ENCODE data around the gene PYGB.

PYGB gene

DNA sequence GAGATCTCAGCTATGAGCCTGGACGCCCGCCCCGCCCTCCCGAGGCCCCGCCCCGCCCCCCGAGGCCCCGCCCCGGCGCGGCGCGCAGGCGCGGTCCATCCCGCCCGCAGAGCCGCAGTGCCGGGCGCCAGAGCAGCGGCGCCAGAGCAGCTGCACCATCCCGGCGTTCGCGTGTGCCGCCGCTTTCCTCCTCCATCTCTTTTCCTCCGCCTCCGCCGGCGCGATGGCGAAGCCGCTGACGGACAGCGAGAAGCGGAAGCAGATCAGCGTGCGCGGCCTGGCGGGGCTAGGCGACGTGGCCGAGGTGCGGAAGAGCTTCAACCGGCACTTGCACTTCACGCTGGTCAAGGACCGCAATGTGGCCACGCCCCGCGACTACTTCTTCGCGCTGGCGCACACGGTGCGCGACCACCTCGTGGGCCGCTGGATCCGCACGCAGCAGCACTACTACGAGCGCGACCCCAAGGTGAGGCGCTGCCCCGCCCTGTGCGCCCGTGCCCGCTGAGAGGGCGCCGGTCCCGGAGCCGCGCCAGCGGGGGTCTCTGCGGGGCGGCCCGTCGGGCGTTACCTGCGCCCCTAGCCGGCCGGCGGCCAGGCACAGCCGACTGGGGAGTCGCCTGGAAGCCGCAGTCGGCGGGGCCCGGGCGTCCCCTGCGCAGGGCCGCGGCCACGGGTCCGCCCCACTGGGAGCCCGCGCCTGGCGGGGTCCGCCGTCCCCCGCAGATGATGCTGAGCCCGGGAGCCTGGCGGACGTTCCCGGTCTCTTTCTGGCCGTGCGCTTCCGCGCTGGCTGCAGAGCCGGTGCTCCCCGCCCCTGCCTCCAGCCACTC lies at the start of gene PYGB:
Gene PYGB (plus strand): TSS at position 130 of the 830 bp plus-strand sequence. CDS start 94 bp downstream, at position 224.
- DNase-seq = peak; percentile 46

DNA sequence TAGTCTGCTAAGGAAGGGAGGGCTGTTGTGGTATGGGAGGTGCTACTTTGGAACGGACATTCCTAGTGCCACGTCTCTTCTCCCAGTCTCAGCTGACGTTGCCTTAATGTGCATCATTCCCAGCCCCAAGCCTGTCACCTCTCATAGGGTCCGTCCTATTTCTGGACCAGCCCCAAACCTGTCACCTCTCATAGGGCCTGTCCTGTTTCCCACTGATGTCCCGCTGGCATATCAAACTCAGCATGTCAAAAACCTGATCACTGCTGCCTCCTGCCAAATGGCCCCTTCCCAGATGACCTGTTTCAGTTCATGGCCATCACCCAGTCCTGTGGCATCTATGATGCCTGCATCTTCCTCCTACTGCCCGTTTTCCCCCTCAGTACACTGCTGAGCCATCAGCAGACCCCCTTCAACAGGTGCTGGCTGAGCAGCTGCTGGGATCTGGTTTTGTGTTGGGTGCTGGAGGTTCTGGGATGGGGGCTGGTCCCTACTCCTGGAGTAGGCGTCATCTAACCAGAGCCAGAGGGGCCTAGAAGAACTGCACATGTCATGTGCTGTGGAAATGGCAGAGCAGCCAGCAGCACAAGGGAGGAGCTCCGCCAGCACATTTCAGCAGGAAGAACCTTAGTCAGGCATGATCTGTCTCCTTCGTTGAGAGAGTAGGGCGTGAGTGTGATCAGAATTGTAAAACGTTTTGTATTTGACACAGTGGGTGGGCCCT lies 49.1 kb upstream of the PYGB start:
- no peak for DNase-seq

DNA sequence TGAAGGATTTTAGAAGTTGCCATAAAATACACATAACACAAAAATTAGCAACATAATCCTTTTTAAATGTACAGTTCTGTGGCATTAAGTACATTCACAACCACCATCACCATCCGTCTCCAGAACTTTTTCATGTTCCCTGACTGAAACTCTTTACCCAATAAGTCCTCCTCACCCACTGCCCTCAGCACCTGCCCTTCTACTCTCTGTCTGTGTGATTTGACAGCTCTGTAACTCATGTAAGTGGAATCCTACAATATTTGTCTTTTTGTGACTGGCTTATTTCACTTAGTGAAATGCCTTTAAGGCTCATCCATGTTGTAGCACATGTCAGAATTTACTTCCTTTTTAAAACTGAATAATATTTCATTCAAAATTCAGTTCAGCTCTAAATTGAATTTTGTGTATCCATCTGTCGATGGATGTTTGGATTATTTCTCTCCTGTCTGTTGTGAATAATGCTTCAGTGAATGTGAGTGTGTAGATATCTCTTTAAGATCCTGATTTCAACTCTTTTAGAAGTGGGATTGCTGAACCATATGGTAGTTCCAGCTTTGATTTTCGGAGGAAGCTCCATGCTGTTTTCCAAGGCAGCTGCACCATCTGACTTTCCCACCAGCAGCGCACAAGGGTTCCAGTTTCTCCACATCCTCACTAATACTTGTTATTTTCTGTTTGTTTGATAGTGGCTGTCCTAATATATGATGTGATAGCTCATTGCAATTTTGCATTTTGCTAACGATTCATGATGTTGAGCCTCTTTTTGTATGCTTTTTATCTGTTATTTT lies 48.2 kb upstream of the PYGB start:
- no peak for DNase-seq

DNA sequence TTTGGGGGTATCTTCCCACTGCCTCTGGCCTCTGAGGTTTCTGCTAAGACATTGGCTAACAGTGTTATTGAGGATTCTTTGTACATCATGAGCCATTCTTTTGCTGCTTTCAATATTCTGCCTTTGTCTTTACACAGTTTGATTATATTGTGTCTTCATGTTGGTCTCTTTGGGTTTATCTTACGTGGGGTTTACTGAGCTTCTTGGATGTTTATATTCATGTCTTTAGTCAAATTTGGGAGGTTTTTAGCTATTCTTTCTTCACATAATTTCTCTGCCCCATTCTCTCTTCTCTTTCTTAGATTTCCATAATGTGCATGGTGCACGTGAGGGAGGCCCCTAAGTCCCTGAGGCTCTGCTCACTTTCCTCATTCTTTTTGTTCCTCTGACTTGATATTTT lies 44.8 kb upstream of the PYGB start:
- DNase-seq = no peak

DNA sequence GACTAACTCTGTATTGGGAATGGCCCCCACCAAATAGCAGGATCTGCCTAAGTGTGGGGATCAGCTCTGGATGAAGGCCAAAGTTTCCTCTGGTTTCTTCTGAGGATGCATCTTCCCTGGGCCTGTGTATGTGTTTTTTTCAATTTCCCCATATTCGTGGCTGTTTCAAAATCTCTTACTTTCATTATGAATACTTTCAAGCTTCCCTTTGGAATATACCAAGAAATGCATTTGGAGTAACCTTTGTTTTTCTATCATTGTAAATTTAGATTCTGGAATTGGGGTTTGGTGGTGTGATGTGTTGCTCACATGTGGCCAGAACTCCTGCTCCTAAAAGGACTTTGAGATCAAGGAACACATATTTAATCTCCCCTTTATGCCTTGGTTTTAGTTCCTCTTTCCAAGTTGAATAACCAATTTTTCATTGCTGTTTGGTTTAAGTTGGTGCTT lies 44.0 kb upstream of the PYGB start:
- DNase-seq = no peak

DNA sequence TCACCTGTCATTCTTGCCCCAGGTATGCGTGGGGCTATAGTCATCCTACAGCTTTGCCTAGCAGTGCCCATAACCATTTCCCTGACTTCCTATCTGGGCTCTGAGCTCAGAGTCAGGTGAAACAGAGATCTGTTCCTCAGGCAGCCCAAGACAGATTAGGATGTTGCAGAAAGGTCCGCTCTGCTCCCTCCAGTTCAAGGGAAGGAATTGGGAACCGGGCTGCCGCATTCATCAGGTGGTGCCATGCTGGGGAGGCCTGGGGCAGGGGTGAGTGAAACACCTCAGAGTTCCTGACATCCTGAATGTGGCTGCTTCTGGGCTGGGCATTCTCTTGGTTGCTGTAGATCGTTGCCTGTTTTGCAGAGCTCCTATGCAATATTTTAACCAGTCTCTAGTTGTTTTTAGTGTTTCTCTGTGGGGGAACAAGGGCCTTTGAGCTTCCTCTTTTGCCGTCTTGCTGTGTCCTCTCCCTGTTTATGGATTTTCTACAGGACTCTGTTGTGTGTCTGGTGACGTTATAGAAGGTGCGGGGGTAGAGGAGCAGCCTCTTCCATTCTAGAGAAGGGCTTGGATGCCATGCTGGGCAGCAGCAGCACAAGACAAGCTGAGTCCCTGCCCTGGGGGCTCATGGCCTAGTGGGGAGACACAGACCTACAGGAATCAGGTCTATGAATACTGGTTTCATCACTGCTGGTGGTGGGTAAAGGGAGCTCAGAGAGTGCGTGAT lies 43.2 kb upstream of the PYGB start:
- no peak for DNase-seq

DNA sequence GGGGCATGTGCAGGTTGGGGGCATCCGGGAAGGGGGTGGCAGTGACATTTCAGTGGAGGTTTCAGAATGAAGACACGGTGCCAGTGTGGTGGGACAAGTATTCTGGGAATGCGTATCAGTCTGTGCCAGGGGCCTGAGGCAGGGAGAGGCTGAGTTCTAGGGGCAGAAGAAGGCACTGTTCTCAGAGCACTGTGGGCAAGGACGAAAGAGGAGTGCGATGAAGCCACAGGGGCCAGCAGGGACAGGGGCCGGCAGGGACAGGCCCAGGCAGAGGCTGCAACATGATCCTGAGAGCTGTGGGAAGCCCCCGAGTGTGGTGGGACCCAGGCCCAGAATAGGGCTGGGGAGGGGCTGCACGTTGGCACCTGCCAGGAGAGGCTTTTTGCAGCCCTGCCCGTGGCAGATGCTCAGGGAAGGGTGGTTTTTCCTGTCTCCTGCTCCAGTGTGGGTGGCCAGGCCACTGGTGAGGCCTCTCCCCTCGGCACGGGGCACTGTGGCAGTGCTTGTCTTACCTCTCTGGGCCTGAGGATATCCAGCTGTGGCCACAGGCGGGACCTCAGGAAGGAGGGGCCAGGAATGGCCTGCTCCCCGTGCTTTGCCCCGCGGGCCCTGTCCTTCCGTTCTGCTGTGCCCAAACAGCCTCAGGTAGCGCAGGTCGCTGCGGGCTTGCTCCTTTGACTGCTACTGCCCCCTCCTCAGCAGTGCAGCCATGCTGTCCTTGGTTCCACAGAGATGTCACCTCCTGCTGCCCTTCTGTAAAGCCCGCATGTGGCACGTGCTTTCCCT lies 42.4 kb upstream of the PYGB start:
- no peak for DNase-seq

DNA sequence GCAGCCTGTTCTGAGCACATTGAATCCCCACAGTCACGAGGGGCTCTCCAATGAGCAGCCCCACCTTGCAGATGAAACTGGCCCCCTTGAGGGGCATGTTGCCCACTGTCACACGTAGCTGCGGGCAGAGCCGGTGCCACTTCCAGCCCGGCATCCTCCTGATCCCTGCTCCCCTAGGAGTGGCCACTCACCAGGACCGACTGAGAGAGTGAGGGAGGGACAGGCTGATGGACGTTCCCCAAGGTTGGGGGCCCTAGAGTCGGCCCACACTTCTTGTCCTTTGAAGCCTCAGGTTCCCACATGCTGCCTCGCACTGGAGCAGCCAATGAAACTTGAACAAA lies 41.9 kb upstream of the PYGB start:
- no peak for DNase-seq

DNA sequence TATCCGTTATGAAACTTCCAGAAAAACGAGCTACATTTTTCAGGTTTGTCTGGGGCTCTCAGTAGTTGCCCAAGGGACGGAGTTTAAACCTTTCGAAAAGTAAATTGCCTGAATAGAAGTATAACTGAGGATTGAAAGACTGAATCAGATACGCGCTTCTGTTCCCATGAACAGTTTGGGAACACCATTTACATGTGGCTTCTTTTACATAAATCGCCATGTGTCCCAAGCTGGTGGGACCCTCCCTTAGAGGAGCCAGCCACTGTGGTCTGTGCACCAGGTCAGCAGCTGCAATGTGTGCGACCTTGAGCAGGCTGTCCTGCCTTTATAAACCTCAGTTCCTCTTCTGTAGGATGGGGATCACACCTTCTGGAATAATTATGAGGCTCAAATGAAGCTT lies 41.3 kb upstream of the PYGB start:
- no peak for DNase-seq

DNA sequence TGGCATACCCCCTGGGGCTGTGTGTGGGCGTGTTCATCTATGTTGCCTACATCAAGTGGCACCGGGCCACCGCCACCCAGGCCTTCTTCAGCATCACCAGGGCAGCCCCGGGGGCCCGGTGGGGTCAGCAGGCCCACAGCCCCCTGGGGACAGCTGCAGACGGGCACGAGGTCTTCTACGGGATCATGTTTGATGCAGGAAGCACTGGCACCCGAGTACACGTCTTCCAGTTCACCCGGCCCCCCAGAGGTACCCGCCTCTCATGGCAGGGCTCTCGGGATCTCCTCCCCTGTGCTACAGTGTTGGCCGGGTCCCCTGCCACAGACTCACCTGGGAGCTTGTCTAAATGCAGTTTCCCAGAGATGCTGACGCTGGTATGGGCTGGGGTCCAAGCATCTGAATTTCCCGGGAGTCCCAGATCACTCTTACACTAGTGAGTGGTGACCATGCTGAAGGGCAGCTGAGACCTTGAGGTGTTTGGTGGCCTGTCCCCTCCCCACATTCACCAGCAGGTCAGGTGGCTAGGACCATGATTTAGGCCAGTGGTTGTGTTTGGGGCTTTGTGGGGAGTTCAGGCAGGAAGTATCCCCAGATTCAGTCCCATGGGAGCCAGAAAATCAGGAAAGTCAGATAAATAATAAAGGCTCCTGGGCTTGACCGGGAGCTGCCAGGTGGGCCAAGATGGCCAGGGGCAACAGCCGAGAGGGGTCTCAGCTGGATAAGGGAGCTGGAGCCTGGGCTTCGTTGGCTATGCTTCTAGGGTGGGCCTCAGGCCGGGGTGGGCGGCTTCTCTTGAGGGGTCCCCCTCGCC lies 40.5 kb upstream of the PYGB start:
- no peak for DNase-seq

DNA sequence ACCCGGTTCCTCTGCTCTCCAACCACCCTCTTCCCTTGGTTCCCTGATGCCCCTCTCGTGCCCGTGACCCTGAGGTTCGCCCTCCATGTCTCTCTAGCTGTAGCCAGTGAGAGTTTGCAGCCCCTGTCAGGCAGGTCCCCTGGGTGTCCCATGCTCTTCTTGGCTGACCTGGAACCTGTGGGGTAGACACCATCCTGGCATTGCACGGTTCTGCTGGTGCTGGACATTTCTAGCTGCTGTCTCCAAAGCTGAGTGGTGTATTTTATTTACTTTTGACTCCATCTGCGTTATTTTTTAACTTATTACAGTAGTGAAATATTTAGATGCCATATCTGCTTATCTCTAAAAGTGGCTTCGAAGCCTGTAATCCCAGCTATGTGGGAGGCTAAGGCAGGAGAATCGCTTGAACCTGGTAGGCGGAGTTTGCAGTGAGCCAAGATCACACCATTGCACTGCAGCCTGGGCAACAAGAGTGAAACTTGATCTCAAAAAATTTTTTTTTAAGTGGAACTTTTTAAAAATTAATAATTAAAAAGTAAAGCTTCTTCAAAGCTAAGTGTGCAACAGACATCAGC lies 39.8 kb upstream of the PYGB start:
- no peak for DNase-seq

DNA sequence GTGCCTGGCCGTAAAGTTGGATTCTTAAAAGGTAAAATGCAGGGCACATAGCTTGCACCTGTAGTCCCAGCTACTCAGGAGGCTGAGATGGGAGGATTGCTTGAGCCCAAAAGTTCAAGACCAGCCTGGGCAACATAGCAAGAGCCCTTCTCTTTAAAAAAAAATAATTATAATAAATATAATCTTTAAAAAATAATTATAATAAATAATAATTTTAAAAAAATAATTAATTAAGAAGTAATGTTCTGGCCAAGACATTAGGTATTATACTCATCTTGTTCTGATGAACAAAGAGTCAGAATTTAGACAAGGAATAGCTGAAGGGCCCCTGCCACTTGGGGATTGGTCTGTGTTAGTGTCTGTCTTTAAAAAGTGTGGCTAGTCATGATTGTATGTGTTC lies 38.5 kb upstream of the PYGB start:
- no peak for DNase-seq

DNA sequence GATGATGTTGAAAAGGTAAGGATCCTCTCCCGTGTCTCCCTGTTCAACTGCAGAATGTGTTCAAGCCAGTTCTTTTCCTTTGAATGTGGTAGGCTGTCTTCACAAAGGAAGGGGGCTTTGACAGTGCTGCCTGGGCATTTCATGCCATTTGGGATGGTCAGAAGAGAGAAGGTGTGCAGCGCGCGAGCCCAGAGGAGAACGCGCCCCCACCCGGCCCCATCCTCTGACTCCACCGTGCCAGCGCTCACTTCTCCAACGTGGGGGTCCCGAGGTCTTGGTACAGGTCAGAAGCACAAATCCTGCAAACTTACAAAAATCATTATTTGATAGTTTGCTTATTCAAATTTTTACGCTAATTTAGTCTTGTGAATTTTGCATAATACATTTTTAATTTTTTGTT lies 38.0 kb upstream of the PYGB start:
- DNase-seq = no peak

DNA sequence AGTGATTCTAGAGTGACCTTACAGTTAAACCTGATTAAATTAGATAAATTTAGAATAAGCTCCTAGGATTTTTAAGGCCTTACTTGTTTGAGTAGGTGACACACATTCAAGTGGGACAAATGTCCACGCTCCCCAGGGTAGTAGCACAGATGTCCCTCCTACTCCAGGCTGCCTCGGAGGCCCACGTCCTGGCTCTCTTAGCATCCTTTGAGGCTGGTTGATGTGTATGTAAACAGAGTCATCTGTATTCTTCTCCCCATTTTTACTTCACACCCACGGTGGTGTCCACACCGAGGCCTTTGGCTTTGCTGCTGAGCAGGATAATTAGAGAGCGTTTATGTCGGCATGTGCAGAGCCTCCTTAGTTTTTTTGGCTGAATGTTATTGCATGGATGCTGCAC lies 36.6 kb upstream of the PYGB start:
- no peak for DNase-seq

DNA sequence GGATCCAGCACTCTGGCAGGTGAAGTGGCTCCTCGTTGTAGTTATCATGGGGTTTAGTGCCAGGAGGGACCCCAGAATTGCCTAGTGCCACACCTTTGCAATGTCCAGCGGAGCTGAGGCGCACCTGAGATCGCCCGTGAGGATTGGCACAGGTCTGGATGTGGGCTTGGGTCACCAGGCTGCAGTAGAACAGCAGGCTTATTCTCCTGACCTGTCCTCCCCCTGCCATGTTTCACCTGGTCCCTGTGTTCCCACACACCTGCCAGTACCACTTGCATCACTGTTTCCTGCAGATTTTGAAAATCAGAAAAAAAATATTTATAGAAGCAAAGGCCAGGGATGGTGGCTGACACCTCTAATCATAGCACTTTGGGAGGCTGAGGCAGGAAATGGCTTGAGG lies 35.6 kb upstream of the PYGB start:
- no peak for DNase-seq

DNA sequence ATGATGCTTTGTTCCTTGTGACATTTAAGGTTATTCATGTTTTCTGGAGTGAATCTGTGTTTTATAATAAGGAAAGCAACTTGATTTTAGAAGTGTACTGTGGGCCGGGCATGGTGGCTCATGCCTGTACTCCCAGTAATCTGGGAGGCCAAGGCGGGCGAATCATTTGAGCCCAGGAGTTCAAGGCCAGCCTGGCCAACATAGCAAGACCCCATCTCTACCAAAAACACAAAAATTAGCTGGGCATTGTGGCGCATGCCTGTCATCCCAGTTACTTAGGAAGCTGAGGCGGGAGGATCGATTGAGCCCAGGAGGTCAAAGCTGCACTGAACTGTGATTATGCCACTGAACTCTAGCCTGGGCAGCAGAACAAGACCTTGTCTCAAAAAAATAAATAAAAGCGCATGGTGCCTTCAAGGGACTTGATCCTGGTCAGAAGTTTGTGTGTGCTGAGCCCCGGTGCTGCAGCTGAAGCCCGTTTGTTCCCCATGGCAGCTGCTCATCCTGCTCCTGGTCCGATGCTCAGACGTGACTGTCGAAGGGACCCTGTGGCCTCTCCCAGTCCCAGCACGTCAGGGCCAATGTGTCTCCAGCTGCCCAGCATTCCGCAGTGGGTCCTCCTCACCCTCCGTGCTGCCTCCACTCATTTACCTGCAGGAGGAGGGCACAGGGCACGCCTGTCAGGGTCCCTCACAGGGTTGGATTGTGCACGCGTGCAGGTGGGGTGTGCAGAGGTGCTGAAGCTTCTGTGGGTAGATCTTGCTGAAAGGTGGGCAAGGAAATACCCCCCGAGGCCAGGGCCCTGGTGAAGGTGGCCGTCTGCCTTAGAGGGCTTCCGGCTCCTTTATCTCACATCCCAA lies 34.1 kb upstream of the PYGB start:
- DNase-seq = no peak

DNA sequence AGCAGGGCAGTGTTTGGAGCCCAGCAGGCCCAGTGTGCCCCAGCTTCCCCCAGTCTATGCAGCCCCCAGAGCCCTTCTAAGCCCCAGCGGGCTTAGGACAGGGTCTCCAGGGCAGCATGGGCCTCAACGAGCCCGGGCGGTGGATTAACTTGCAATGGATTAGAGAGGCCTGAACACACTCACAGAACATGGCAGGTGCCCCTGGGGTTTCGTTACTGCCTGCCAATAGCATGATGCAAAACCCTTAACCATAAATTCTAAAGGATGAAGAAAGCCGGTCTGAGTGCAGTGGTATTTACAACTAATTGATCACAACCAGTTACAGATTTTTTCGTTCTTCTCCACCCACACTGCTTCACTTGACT lies 33.5 kb upstream of the PYGB start:
- no peak for DNase-seq

DNA sequence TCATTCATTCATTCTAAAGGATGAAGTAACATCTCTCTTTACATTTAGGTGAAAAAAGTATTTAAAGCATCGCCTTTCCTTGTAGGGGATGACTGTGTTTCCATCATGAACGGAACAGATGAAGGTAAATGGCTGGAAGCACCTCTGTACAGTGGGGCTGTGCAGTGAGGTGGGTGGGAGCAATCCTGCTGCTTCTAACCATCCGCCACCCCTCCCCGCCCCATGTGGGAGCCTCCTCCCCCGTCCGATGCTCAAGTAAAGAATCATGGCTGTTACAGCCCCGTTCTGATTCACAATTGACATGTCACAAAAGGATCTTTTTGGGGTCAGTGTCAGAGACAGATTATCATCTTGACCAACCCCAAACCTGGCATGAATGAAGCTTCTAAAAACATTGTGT lies 33.1 kb upstream of the PYGB start:
- DNase-seq = no peak

DNA sequence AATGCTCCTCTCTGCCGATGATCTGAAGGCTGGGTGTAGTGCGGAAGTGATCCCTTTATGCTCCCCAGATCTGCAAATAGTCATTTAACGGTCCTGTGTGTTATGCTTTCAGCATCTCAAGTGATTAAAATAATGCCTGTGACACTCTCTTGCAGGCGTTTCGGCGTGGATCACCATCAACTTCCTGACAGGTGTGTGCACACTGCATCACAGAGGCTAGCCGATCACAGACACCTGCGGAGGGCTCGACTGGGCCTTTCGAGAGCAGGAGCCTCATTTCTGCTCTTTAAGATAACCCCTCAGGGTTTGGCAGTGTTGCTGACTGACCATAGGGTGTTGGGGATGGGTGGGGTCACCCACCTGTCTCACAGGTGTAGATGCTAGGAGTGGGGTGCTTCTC lies 32.4 kb upstream of the PYGB start:
- DNase-seq = no peak
